GM13977 (cell line): Measurements from ENCODE around the gene SLC4A2.
A peak's percentile ranks its signal among the peaks of the same experiment; 100 is the strongest.

Experiments
- DNase-seq: peaks from one replicate; pipeline ENCODE4 v3.0.0; 2012; ENCODE audit warnings: low spot score
- CTCF ChIP-seq: IDR thresholded peaks from 2 replicates; pipeline ENCODE4 v1.5.1; 2012; ENCODE audit warnings: mild to moderate bottlenecking, control low read depth; ENCODE audit not compliant: insufficient read depth; ENCODE audit errors: extremely low read depth, missing control alignments
- in situ Hi-C: fragments of 300-500 bp; cut with MboI; formaldehyde crosslinking; loops from one replicate; pipeline ENCODE4 v1.12.0; 2022; ENCODE audit warnings: low sequenced_read_pairs, low pct_unique_long_range_greater_than_20kb, mixed read lengths, inconsistent platforms; ENCODE audit not compliant: unreplicated experiment

The SLC4A2 gene

GRCh38 chr7:151103973-151104372, 44.6 kb downstream of the SLC4A2 start:
- in situ Hi-C loops, result no loop called here
- DNase-seq, result no peak
- no peak for TF ChIP-seq CTCF

- no peak for TF ChIP-seq CTCF
- DNase-seq, result no peak
- in situ Hi-C loops, result no loop called here
Measured at GRCh38 chr7:151104411-151105235, 45.2 kb downstream of the SLC4A2 start.

DNA sequence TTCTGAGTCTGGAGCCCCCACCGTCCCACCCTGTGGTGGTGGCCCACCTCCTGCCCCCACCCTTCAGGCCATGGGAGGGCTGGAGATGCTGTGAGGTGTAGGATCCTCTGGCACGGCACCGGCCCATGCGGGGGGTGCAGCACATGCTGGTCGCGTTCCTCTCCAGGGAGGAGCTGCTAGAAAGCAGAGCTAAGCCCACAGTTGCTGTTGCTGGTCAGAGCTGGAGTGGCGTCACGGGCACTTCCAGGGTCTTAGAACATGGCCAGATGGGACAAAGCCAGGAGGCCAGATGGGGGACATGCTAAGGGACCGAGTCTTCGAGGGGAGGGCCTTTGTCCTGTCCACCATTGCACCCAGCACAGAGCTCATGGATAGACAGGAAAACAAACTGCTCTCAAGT, 48.5 kb downstream of the SLC4A2 start:
- in situ Hi-C loops, result no loop called here

GRCh38 chr7:151109094-151110048, 50.0 kb downstream of the SLC4A2 start:
- in situ Hi-C loops, result no loop called here
- TF ChIP-seq CTCF, result no peak
- no peak for DNase-seq

More for the DNA sequence above, 48.5 kb downstream of the SLC4A2 start:
- no peak for DNase-seq
- TF ChIP-seq CTCF, result no peak

DNA sequence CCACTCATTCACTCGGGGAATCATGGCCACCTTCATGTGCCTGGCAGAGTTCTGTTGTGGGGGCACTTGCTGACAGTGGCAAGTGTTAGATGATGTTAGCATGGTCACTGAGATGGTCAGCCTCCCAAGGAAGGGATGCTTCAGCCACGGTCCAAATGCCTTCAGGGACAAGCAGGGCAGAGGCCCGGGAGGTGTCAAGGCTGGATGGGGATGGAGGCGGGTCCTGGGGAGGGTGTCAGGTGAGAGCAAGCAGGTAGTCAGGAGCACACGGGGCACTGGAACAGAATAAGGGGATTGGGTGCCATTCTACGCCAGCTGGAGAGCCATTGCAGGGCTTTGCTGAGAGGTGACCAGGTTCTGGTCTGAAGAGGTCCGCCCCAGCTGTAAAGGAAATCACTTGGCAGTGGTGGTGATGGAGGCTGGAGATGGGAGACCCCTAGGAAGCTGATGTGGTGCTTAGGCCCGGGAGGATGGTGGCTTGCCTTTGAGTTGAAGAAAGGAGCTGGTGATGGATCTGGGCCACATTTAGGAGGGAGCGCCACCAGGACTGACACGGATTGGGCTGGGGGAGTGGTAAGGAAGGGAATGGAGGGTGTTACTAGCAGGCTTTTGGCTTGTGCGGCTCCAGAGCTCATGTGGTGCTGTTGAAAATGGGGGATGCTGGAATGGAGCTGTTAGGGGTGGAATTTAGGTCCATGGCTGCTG, 51.0 kb downstream of the SLC4A2 start:
- DNase-seq, result no peak
- in situ Hi-C loops, result no loop called here
- TF ChIP-seq CTCF, result no peak

- in situ Hi-C loops, result no loop called here
- peak; percentile 95 for TF ChIP-seq CTCF
- peak; percentile 93 for DNase-seq
Measured at GRCh38 chr7:151110941-151111645, 51.7 kb downstream of the SLC4A2 start.
